DMS114 treated with DMSO at 0.1 percent for 48 hours (cell line): ENCODE data around the gene PSMD11.

Source experiments
- DNase-seq: peaks from one replicate; lab custom pipeline; 2025; ENCODE audit not compliant: unreplicated experiment; lab: John Stamatoyannopoulos, UW

The PSMD11 gene

GRCh38 chr17:32463304-32463703 lies 19.0 kb downstream of the PSMD11 start:
- DNase-seq: no peak

- DNase-seq: no peak
Observed at GRCh38 chr17:32464374-32464773, 20.1 kb downstream of the PSMD11 start.

DNA sequence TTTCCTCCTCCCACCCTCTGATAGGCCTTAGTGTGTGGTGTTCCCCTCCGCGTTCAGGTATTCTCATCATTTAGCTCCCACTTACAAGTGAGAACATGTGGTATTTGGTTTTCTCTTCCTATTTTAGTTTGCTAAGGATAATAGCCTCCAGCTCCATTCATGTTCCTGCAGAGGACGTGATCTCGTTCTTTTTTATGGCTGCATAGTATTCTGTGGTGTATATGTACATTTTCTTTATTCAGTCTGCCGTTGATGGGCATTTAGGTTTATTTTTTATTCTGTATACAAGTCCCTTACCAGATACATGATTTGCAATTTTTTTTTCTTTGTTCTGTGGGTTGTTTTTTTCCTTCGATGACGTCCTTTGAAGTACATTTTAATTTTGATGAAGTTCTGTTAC lies 23.6 kb downstream of the PSMD11 start:
- no peak for DNase-seq

GRCh38 chr17:32470405-32471167 lies 26.3 kb downstream of the PSMD11 start:
- DNase-seq: no peak

- DNase-seq: no peak
Observed at GRCh38 chr17:32471652-32472051, 27.3 kb downstream of the PSMD11 start.

DNA sequence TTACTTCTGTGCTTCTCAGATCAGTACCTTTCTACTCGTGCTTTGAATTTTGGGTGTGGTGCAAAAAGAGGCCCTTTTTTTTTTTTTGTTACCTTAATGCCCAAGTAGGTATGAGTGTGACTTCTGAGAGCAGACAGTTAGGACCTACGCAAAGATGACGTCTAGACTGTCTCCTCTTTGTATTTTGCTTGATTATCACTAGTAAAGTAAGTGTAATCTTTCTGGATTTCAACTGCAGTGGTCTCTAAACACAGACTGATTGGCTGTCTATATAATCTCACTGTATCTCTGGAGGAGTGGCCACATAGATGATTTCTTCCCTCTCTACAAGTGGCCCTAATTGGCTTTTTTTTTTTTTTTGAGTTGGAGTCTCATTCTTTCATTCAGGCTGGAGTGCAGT lies 30.9 kb downstream of the PSMD11 start:
- no peak for DNase-seq

GRCh38 chr17:32477220-32477619 lies 32.9 kb downstream of the PSMD11 start:
- no peak for DNase-seq

DNA sequence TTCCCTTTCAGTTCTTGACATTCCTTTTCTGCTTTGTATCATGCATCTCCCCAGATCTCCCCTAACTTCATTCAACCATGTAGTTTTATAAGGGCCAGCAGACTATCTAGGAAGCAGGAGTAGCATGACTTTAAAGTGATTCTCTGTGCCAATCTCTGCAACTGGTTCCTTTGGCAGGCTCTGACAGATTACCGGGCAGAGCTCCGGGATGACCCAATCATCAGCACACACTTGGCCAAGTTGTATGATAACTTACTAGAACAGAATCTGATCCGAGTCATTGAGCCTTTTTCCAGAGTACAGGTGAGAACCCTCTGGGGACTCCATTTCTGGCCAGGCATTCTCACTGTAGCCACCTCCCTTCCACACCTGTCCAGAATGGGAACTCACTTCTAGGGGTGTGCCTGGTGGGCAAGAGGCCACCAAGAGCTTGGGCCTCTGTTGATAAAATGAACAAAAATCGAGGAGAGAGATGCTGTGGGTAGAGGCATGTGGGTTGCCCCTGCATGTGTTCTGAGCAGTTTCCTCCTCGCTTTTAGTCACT lies 34.8 kb downstream of the PSMD11 start:
- no peak for DNase-seq

- DNase-seq: no peak
Observed at GRCh38 chr17:32481193-32481592, 36.9 kb downstream of the PSMD11 start.

DNA sequence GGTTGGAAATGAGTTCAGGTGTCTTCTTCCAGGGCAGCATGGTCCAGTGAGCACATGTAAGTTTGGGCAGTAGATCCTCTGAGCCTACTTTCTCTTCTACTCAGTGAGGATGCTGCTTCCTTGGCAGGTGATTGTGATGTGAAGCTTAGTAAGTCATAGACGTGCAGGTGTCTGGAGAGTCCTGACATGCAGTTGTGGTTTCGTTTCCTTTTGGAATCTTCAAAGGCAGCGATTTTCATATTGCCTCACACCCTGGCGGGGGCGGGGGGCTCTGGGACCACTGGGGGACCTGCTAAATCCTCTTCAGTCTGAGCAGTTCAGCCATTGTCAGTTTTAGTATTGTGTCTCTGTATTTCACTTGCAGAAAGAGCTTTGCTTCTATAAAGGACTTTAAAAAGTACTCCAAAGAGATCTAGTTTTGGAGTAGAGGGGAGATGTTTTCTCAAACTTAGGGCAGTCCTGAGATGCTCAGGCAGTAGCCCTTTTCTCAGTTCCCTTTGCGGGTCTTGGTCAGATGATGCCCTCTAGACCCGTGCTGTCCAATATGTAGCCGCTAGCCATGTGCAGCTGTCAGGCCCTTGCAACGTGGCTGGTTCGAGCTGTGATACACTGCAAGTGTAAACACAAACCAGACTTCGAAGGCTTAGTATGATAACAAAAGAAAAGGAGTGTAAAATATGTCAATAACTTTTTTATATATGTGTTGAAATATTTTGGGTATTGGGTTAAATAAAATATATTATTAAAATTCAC lies 38.4 kb downstream of the PSMD11 start:
- DNase-seq: no peak

DNA sequence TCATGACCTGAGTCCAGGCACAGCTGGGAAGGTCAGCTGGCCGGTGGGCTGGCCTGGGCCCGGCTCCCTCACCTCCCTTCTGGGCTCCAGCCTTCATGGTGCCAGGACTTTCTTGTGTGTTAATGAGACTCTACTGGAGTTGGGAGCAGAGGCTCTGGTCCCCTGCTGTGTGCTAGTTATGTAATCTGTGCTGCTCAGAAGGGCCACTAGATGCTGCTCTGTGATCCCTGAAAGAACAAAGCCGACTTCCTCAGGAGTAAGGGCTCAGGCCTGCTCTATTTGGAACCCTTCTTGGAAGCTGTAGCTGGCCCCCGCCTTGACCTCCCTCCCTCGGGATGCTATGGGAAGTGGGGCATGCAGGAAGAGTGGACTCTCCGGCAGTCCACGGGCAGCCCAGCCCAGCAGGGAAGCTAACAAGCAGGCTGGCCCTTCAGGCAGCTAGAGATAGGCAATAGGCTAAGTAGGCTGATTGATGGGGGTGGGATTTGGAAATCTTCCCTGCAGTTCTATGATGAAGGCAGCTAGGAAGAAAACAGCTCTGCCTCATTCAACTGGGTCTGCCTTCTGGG lies 39.2 kb downstream of the PSMD11 start:
- DNase-seq: peak; percentile 49

GRCh38 chr17:32484041-32484461 lies 39.7 kb downstream of the PSMD11 start:
- no peak for DNase-seq

GRCh38 chr17:32484628-32485027 lies 40.3 kb downstream of the PSMD11 start:
- DNase-seq: no peak

- DNase-seq: no peak
Observed at GRCh38 chr17:32485261-32486110, 41.2 kb downstream of the PSMD11 start.

- peak; percentile 55 for DNase-seq
Observed at GRCh38 chr17:32486111-32486700, 41.9 kb downstream of the PSMD11 start.

- no peak for DNase-seq
Observed at GRCh38 chr17:32486701-32487472, 42.6 kb downstream of the PSMD11 start, which contains the start of gene CDK5R1. TSS of gene CDK5R1 (plus strand) at chr17:32486993. CDS start at chr17:32487621, 628 bp downstream.

DNA sequence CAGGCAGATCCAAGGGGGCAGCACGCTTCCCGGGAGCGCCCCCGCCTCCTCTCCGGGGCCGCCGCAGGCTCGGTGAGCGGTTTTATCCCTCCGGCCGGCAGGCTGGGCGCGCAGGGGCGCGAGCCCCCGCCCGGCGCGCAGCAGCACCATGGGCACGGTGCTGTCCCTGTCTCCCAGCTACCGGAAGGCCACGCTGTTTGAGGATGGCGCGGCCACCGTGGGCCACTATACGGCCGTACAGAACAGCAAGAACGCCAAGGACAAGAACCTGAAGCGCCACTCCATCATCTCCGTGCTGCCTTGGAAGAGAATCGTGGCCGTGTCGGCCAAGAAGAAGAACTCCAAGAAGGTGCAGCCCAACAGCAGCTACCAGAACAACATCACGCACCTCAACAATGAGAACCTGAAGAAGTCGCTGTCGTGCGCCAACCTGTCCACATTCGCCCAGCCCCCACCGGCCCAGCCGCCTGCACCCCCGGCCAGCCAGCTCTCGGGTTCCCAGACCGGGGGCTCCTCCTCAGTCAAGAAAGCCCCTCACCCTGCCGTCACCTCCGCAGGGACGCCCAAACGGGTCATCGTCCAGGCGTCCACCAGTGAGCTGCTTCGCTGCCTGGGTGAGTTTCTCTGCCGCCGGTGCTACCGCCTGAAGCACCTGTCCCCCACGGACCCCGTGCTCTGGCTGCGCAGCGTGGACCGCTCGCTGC lies 43.3 kb downstream of the PSMD11 start:
- no peak for DNase-seq

DNA sequence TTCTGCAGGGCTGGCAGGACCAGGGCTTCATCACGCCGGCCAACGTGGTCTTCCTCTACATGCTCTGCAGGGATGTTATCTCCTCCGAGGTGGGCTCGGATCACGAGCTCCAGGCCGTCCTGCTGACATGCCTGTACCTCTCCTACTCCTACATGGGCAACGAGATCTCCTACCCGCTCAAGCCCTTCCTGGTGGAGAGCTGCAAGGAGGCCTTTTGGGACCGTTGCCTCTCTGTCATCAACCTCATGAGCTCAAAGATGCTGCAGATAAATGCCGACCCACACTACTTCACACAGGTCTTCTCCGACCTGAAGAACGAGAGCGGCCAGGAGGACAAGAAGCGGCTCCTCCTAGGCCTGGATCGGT lies 43.9 kb downstream of the PSMD11 start:
- no peak for DNase-seq

DNA sequence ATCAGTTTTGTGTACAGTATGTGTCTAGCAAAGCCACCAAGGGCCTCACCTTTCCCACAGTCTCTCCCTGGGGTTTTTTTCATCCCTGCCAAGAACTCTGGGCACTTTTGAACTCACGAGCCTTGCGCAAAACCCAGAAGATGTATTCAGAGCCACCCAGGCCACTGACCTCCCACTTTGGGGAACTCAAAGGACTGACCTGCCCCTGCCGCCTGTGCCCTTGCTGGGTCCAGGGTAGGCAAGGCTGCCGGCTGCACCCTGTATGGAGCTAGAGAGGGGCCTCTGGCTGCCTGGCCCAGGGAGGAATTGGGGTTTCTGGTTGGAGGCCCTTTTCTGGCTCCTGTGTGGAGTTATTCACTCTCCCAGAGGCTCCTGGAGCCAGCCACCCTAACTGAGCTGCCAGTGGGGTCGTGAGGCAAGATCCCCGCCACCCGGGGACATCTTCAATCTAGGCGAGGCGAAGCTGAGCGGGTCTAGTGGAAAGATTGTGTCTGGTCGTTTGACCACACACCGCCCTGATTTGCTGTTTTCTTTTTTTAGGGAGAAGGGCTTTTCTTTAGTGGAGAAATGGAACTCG lies 44.4 kb downstream of the PSMD11 start:
- DNase-seq: no peak
